Skeletal muscle satellite cell (primary cell): Measurements from ENCODE around the gene SPOP.
"Not testable (repeated sequence)": the region's sequence is repeated elsewhere in the genome, so short reads cannot be mapped to it uniquely, and the experiment has no call there.

Experiments used
- H3K27me3 ChIP-seq: 2 replicates; pipeline ENCODE4 v1.7.0; 2013; ENCODE audit warnings: low read length; ENCODE audit not compliant: control insufficient read depth, insufficient read depth
- H3K36me3 ChIP-seq: 2 replicates; pipeline ENCODE4 v1.7.0; 2013; ENCODE audit warnings: mild to moderate bottlenecking, control low read depth, low read length; ENCODE audit not compliant: insufficient read depth
- H3K4me1 ChIP-seq: 2 replicates; pipeline ENCODE4 v1.7.0; 2013; ENCODE audit warnings: low read length; ENCODE audit not compliant: control insufficient read depth, insufficient read depth
- H3K4me2 ChIP-seq: 2 replicates; pipeline ENCODE4 v1.7.0; 2013; ENCODE audit warnings: mild to moderate bottlenecking, low read length
- H3K4me3 ChIP-seq: 2 replicates; pipeline ENCODE4 v1.7.0; 2013; ENCODE audit warnings: low read length
- H3K9ac ChIP-seq: 2 replicates; pipeline ENCODE4 v1.7.0; 2013; ENCODE audit warnings: mild to moderate bottlenecking, low read depth, low read length, moderate library complexity
- H3K9me3 ChIP-seq: replicated peaks from 2 replicates; pipeline ENCODE4 v1.7.0; 2013; ENCODE audit warnings: mild to moderate bottlenecking, control low read depth, low read length

Gene SPOP

DNA sequence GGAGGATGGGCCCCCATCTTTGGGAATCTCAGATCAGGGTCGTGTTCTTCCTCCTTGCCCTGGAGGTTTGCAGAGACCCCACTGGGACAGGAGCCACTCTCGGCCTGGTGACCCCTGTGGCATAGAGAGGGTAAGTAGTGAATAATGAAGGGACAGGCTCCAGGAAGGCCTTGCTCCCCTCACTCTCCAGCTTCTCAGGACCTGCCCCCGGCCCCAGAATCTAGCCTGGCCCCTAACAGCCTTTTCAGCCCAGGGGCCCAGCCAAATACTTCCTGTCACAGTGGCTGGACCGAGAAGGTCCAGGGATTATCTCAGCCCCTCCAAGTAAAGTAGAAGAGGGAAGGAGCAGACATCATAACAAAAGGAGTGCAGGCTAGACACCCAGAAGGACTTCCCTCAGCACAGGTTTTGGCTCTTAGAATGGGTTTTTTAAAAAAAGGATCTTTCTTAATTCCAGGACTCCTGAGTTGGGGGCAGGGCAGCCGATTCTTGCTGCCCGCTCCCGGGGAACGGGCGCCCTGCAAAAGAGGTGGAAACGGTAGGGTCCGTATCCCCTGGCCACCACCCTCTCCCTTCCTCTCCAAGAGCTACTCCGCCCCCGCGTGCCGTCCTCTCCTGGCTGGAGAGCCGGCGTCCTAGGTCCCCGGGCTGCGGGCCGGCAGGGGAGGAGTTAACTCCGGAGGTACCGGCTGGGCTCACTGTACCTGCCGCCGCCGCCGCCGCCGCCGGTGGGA, 102.8 kb downstream of the SPOP start:
- peaks cover 30% of the 10 kb centered on the region for H3K4me1 ChIP-seq
- no peaks in the 10 kb centered on the region for H3K9me3 ChIP-seq
- H3K4me3 ChIP-seq, result peak overlapping the region; percentile 76
- H3K27me3 ChIP-seq, result peaks cover 60% of the 10 kb centered on the region
- no peaks in the 10 kb centered on the region for H3K36me3 ChIP-seq
- H3K4me2 ChIP-seq, result peak overlapping the region; percentile 99
- H3K9ac ChIP-seq, result no peak overlapping the region

DNA sequence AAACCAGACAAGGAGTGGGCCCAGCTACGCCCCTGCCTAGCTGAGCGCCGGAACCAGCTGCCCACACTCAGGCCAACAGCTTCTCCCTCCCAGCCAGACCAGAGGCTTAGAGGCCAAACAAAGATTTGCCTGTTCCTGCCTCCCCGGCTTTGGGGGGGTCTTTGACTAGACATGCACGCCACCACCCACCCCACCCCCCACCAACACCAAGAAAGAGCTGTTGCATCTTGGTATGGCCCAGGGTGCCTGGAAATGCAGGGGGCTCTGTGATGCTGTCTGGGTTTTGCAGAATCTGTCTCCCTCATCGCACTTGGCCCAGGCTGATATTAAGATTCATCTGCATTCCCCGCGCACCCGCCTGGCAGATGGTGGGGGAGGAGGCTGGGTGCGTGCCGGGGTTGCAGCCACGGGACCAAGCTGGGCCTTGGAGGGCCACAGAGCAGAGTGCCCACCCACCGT, 103.5 kb downstream of the SPOP start:
- Histone ChIP-seq H3K4me1 (peaks cover 30% of the 10 kb centered on the region), H3K4me3 (no peak overlapping the region), H3K9ac (no peak overlapping the region), H3K36me3 (no peaks in the 10 kb centered on the region), H3K27me3 (peaks cover 60% of the 10 kb centered on the region), H3K9me3 (no peaks in the 10 kb centered on the region), H3K4me2 (no peak overlapping the region)

DNA sequence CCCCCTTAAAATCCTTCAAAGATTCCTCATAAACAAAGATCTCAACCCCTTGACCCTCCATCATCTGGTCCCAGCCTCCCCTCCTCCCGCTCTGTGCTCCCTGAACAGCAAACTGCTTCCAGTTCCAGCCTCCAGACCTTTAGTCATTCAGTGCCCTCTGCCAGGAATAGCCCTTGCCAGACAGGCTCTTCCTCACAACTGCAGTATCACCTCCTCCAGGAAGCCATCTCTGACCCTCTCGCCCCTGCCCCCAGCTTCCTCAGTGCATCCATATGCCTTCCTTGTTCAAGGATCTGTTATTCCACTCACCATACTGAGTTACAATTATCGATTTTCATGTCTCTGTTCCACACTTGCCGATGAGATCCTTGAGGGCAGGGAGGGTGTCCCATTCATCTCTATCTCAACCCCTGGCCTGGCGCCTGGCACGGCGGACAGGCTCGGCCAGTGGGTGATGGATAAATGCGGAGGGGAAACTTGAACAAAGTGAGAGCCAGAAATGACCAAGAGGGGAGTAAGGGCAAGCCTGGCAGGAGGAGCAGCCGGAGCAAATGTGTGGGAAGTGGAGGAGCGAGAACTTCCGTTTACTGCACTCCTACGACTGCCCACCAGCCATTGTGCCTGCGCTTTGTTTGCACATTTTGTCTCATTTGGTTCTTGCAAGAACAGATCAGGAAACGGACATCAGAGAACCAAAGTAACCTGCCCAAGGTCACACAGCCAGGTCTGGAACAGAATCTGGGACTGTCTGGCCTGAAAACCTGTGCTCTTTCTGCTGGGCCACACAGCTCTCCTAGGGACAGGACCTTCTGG, 104.2 kb downstream of the SPOP start:
- H3K36me3 ChIP-seq, result no peaks in the 10 kb centered on the region
- peaks cover 60% of the 10 kb centered on the region for H3K27me3 ChIP-seq
- no peaks in the 10 kb centered on the region for H3K9me3 ChIP-seq
- no peak overlapping the region for H3K9ac ChIP-seq
- H3K4me3 ChIP-seq, result no peak overlapping the region
- peaks cover 30% of the 10 kb centered on the region for H3K4me1 ChIP-seq
- no peak overlapping the region for H3K4me2 ChIP-seq

DNA sequence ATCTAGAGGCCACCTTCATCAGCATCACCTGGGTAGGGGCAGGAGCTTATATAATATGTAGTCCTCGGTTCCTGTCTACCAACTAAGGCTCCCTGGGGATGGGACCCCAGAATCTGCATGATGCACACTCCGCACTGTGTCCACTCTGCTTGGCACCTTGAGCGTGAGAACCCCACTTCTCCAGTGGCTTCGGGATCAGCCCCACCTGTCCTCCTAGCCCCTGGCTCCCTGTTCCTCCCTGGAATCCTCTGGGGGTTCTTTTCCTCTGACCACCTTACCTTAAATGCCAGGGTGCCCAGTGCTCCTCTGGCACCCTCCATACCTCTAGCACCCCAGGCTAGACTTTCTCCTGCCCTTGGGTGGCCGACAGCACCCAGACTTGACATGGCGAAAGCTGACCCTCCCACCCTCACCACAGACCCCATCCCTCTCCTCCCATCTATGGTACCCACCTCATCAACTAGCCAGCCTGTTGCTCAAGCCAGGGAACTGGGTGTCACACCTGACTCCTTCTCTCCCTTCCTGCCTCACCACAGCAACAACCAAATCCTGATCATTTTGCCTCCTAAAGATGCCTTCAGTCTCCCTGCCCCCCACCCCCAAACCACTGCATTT, 105.0 kb downstream of the SPOP start:
- no peak overlapping the region for H3K4me3 ChIP-seq
- H3K27me3 ChIP-seq, result peaks cover 60% of the 10 kb centered on the region
- no peak overlapping the region for H3K4me2 ChIP-seq
- H3K9ac ChIP-seq, result no peak overlapping the region
- H3K9me3 ChIP-seq, result no peaks in the 10 kb centered on the region
- H3K36me3 ChIP-seq, result no peaks in the 10 kb centered on the region
- peaks cover 30% of the 10 kb centered on the region for H3K4me1 ChIP-seq

DNA sequence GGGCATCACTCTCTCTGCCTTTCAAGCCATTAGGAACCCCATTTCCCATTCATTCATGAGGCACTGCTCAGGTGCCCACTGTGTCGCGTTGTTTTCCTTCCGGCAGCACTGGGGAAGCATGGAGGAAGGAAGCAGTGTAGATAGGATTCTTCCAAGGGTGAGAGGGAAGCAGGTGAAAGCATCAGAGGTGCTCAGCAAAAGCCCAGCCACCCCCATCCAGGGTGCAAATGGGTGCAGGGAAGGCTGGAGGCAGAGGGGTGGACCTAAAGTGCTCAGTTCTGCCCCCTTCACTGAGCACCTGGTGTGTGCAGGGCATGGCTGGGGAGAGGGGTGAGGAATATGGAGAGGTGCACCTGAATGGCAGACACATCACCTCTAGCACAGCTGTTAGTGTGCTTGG, 105.7 kb downstream of the SPOP start:
- Histone ChIP-seq H3K4me3 (no peak overlapping the region), H3K4me1 (peaks cover 35% of the 10 kb centered on the region), H3K9me3 (no peaks in the 10 kb centered on the region), H3K36me3 (no peaks in the 10 kb centered on the region), H3K27me3 (peaks cover 55% of the 10 kb centered on the region), H3K9ac (no peak overlapping the region), H3K4me2 (no peak overlapping the region)

DNA sequence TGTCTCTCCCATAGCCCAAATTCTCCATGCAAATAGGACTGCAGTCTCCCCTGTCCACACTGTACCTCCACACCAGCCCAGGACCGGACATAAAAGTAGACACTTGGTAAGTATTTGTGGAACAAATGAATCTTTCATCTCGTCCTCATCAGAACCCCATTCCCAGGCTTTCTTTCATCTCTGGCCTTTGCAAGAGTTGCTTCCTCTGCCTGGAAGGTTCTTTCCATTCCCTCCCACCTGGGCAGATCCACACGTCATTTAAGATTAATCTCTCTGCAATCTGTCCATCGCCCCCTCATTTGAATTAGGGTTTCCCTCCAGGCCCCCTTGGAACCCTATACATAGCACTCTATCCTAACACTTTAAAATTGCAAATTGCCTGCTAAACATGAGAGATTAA, 106.1 kb downstream of the SPOP start:
- H3K4me3 ChIP-seq, result no peak overlapping the region
- peaks cover 35% of the 10 kb centered on the region for H3K4me1 ChIP-seq

DNA sequence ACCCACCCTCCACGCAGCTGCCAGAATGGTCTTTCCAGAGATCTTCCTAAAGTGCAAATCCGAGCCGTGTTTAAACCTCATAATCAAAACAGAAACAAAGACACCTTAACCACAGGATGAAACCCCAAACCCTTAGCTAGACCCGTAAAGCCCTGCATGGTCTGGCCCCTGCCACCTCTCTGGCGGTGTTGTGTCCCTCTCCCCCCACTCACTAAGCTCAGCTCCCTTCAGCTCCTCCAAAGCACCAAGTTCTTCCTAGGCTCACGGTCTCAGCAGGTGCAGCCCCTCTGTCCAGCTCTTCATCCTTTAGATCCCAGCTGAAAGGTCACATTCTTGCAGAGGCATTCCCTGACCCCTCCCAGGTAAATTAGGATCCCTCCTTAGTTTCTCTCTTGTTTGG, 106.6 kb downstream of the SPOP start:
- H3K36me3 ChIP-seq, result no peaks in the 10 kb centered on the region
- no peaks in the 10 kb centered on the region for H3K9me3 ChIP-seq
- H3K4me3 ChIP-seq, result no peak overlapping the region
- H3K4me1 ChIP-seq, result peaks cover 36% of the 10 kb centered on the region
- H3K4me2 ChIP-seq, result no peak overlapping the region
- H3K27me3 ChIP-seq, result peaks cover 50% of the 10 kb centered on the region
- H3K9ac ChIP-seq, result no peak overlapping the region

More for the DNA sequence above, 106.1 kb downstream of the SPOP start:
- H3K36me3 ChIP-seq, result no peaks in the 10 kb centered on the region
- no peaks in the 10 kb centered on the region for H3K9me3 ChIP-seq
- H3K4me2 ChIP-seq, result no peak overlapping the region
- H3K27me3 ChIP-seq, result peaks cover 50% of the 10 kb centered on the region
- H3K9ac ChIP-seq, result no peak overlapping the region

DNA sequence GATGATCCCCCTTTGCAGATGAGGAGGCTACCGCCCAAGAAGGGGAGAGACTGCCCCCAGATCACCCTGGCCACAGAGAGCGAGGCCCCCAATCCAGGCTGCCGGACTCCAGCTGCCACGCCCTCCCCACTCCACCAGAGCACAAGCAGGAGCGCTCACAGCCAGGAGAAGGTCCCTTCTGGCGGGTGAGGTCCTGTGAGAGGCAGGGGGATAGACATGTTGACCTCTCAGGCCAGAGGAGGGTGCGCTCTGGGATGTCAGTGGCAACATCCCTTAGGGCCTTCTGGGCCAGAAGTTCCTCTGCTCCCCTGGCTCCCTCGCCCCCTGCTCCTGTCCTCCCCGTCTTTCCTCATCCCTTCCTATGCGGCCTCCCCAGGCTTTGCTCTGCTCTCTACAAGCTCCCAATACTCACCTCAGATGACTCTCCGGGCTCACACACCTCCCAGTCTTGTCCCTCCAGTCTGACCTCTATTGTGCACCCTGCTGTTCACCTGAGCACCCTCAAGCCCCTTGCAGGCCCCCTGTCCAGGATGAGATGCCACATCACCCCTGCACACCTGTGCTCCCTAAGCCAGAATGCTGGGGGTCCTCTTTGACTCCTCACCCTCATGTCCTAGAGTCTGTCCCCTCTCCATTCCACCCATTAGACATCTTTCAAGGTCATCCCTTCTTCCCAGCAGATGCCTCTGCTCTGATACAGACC, 107.2 kb downstream of the SPOP start:
- Histone ChIP-seq H3K4me1 (peaks cover 37% of the 10 kb centered on the region), H3K4me2 (no peak overlapping the region), H3K9me3 (no peaks in the 10 kb centered on the region), H3K36me3 (no peaks in the 10 kb centered on the region), H3K27me3 (peaks cover 50% of the 10 kb centered on the region), H3K4me3 (no peak overlapping the region), H3K9ac (no peak overlapping the region)

DNA sequence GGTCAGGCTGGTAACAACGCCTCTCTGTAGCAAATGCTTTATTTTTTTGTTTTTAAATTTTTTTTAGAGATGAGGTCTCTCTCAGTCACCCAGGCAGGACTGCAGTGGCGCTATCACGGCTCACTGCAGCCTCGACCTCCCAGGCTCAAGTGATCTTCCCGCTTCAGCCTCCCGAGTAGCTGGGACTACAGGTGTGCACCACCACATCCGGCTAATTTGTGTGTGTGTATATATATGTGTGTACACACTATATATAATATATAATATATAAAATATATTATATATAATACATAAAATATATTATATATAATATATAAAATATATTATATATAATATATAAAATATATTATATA, 109.2 kb downstream of the SPOP start:
- not testable (repeated sequence) for H3K4me3 ChIP-seq, H3K9ac ChIP-seq, H3K36me3 ChIP-seq, H3K9me3 ChIP-seq
- H3K27me3 ChIP-seq, result peaks cover 35% of the 10 kb centered on the region
- H3K4me1 ChIP-seq, result peaks cover 36% of the 10 kb centered on the region
- H3K4me2 ChIP-seq, result peak overlapping the region; percentile 85

DNA sequence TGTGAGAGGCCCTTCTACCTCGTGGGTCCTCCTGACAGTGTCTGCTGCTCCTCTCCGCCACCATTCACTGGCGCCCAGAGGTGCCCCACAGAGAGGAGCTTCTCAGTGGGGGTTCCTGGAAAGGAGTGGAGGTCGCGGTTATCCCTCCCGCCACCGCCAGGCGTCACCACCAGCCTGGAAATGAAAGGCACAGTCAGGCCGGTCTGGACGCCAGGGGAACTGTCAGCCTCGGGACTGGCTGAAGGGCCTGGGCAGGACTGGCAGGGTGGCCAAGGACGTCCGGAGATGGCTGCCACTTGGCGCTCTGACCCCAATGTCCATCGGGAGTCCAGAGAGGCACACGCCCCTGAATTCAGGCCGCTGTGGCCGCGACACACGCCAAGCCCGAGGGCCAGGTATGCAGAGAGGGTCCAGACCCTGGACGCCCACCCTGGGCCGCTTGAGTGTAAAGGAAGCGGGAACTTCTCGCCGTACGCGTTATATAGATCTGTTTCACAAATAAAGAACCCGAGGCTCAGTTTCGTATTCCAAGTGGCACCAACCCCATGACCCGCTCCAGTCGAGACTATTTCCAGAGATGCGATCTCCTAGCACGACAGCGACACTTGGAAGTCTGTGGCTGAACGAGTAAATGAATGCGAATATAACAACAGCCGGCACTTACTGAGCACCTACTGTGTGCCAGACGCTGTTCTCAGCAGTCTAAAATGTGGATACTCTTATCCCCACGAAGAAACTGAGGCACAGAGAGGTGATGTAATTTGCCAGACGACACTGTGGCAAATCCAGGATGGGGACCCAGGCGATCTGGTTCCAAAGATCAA, 109.8 kb downstream of the SPOP start:
- H3K4me1 ChIP-seq, result peaks cover 33% of the 10 kb centered on the region
- H3K9me3 ChIP-seq, result no peaks in the 10 kb centered on the region
- peak overlapping the region; percentile 67 for H3K4me3 ChIP-seq
- peak overlapping the region; percentile 46 for H3K9ac ChIP-seq
- peak overlapping the region; percentile 85 for H3K4me2 ChIP-seq
- H3K36me3 ChIP-seq, result no peaks in the 10 kb centered on the region
- peaks cover 29% of the 10 kb centered on the region for H3K27me3 ChIP-seq
